ENCODE results near the gene PIK3C2G.

PIK3C2G gene

GRCh38 chr12:18454330-18454729, 193.0 kb downstream of the PIK3C2G start:
- TF ChIP-seq CTCF (conservative IDR thresholded peaks at IDR 0.05; ENCODE audit: low read length) = no peak
- no peak for TF ChIP-seq EZH2phosphoT487 (IDR thresholded peaks at IDR 0.05; ENCODE audit: borderline replicate concordance)

GRCh38 chr12:18456344-18456743, 195.0 kb downstream of the PIK3C2G start:
- no peaks in the 10 kb centered on the region; the same call in 1 of the 2 replicates for H3K9me3 ChIP-seq (ENCODE audit: insufficient read depth, low read depth, low read length)
- H2AFZ ChIP-seq (ENCODE audit: low read length) = no peak overlapping the region
- no peaks in the 10 kb centered on the region for H3K36me3 ChIP-seq (ENCODE audit: insufficient read depth, low read length)
- H3F3A ChIP-seq (ENCODE audit: low read depth) = no peaks in the 10 kb centered on the region
- H3K9me2 ChIP-seq (replicated peaks; ENCODE audit: low read depth, low read length) = no peaks in the 10 kb centered on the region
- H3K4me2 ChIP-seq (ENCODE audit: low read depth, low read length, poor library complexity, severe bottlenecking) = no peak overlapping the region
- H4K20me1 ChIP-seq (ENCODE audit: insufficient read depth, low read length, poor library complexity, severe bottlenecking) = no peaks in the 10 kb centered on the region
- no peak overlapping the region for H3K9ac ChIP-seq (ENCODE audit: low read depth, low read length, poor library complexity, severe bottlenecking)
- no peaks in the 10 kb centered on the region for H3K79me2 ChIP-seq (ENCODE audit: insufficient read depth, low read length)
- H3K4me3 ChIP-seq (ENCODE audit: low read length, poor library complexity, severe bottlenecking) = no peak overlapping the region
- H3K27me3 ChIP-seq (ENCODE audit: insufficient read depth, low read length, poor library complexity, severe bottlenecking) = no peaks in the 10 kb centered on the region
- TF ChIP-seq CTCF (conservative IDR thresholded peaks at IDR 0.05; ENCODE audit: low read length) (no peak), EZH2phosphoT487 (IDR thresholded peaks at IDR 0.05; ENCODE audit: borderline replicate concordance) (no peak)
- H3K4me1 ChIP-seq (ENCODE audit: insufficient read depth, low read length, poor library complexity, severe bottlenecking) = no peaks in the 10 kb centered on the region

More at GRCh38 chr12:18454330-18454729, 193.0 kb downstream of the PIK3C2G start:
- Histone ChIP-seq H3K9me3 (ENCODE audit: insufficient read depth, low read depth, low read length) (no peaks in the 10 kb centered on the region; the same call in 1 of the 2 replicates), H3K4me1 (ENCODE audit: insufficient read depth, low read length, poor library complexity, severe bottlenecking) (no peaks in the 10 kb centered on the region), H3K36me3 (ENCODE audit: insufficient read depth, low read length) (no peaks in the 10 kb centered on the region), H3F3A (ENCODE audit: low read depth) (no peaks in the 10 kb centered on the region), H4K20me1 (ENCODE audit: insufficient read depth, low read length, poor library complexity, severe bottlenecking) (no peaks in the 10 kb centered on the region), H3K4me2 (ENCODE audit: low read depth, low read length, poor library complexity, severe bottlenecking) (no peak overlapping the region), H3K79me2 (ENCODE audit: insufficient read depth, low read length) (no peaks in the 10 kb centered on the region), H3K27me3 (ENCODE audit: insufficient read depth, low read length, poor library complexity, severe bottlenecking) (no peaks in the 10 kb centered on the region), H3K9me2 (replicated peaks; ENCODE audit: low read depth, low read length) (no peaks in the 10 kb centered on the region), H3K9ac (ENCODE audit: low read depth, low read length, poor library complexity, severe bottlenecking) (no peak overlapping the region), H3K4me3 (ENCODE audit: low read length, poor library complexity, severe bottlenecking) (no peak overlapping the region), H2AFZ (ENCODE audit: low read length) (no peak overlapping the region)

GRCh38 chr12:18457362-18457761, 196.0 kb downstream of the PIK3C2G start:
- H3K4me1 ChIP-seq (ENCODE audit: insufficient read depth, low read length, poor library complexity, severe bottlenecking) = no peaks in the 10 kb centered on the region
- H3F3A ChIP-seq (ENCODE audit: low read depth) = no peaks in the 10 kb centered on the region
- H3K27me3 ChIP-seq (ENCODE audit: insufficient read depth, low read length, poor library complexity, severe bottlenecking) = no peaks in the 10 kb centered on the region
- H2AFZ ChIP-seq (ENCODE audit: low read length) = no peak overlapping the region
- H3K4me2 ChIP-seq (ENCODE audit: low read depth, low read length, poor library complexity, severe bottlenecking) = no peak overlapping the region
- no peaks in the 10 kb centered on the region; the same call in 1 of the 2 replicates for H3K9me3 ChIP-seq (ENCODE audit: insufficient read depth, low read depth, low read length)
- H3K79me2 ChIP-seq (ENCODE audit: insufficient read depth, low read length) = no peaks in the 10 kb centered on the region
- TF ChIP-seq CTCF (conservative IDR thresholded peaks at IDR 0.05; ENCODE audit: low read length) = no peak
- no peak for TF ChIP-seq EZH2phosphoT487 (IDR thresholded peaks at IDR 0.05; ENCODE audit: borderline replicate concordance)
- H3K9ac ChIP-seq (ENCODE audit: low read depth, low read length, poor library complexity, severe bottlenecking) = no peak overlapping the region
- no peak overlapping the region for H3K4me3 ChIP-seq (ENCODE audit: low read length, poor library complexity, severe bottlenecking)
- no peaks in the 10 kb centered on the region for H4K20me1 ChIP-seq (ENCODE audit: insufficient read depth, low read length, poor library complexity, severe bottlenecking)
- no peaks in the 10 kb centered on the region for H3K36me3 ChIP-seq (ENCODE audit: insufficient read depth, low read length)
- H3K9me2 ChIP-seq (replicated peaks; ENCODE audit: low read depth, low read length) = no peaks in the 10 kb centered on the region

Data from Loucy (cell line).